DND-41 (cell line): ENCODE measurements around the gene KIF24.

Experiments
- ATAC-seq: fragments of 200-7000 bp; cut with Tn5 transposase; 3 replicates; pipeline ENCODE4 v1.9.1; 2021; ENCODE audit warnings: low read depth; ENCODE audit not compliant: insufficient read depth
- DNase-seq: peaks from one replicate; pipeline ENCODE4 v3.0.0-alpha.2; 2020
- H2AFZ ChIP-seq: 2 replicates; pipeline ENCODE4 v1.6.0; 2012; ENCODE audit warnings: low read depth, low read length
- H3K27ac ChIP-seq: 2 replicates; pipeline ENCODE4 v1.5.1; 2012; ENCODE audit warnings: low read length, inconsistent platforms
- H3K27me3 ChIP-seq: fragments of 200-600 bp; sonication (generic); 2 replicates; pipeline ENCODE4 v1.6.0; 2012; ENCODE audit warnings: low read length, mild to moderate bottlenecking, inconsistent platforms; ENCODE audit not compliant: insufficient read depth, poor library complexity
- H3K36me3 ChIP-seq: 2 replicates; pipeline ENCODE4 v1.5.1; 2012; ENCODE audit warnings: low read length, inconsistent platforms; ENCODE audit not compliant: insufficient read depth
- H3K4me1 ChIP-seq: 2 replicates; pipeline ENCODE4 v1.5.1; 2012; ENCODE audit warnings: mild to moderate bottlenecking, low read length; ENCODE audit not compliant: insufficient read depth
- H3K4me2 ChIP-seq: 2 replicates; pipeline ENCODE4 v1.6.0; 2012; ENCODE audit warnings: mild to moderate bottlenecking, moderate library complexity, low read length, inconsistent platforms; ENCODE audit not compliant: insufficient read depth
- H3K4me3 ChIP-seq, 2 experiments: fragments of 200-600 bp in 1 of 2; shearing (Covaris generic) in 1 of 2; 2 replicates each; pipeline ENCODE4 v1.5.1; 2012 to 2016; ENCODE audit warnings: inconsistent platforms in 2 of 2, low read length in 2 of 2, mild to moderate bottlenecking in 2 of 2, low read depth in 1 of 2, moderate library complexity in 1 of 2
- H3K79me2 ChIP-seq: 2 replicates; pipeline ENCODE4 v1.6.0; 2012; ENCODE audit warnings: low read length, inconsistent platforms; ENCODE audit not compliant: insufficient read depth
- H3K9ac ChIP-seq: 2 replicates; pipeline ENCODE4 v1.6.0; 2012; ENCODE audit warnings: low read depth, mild to moderate bottlenecking, inconsistent platforms, low read length, moderate library complexity
- H3K9me3 ChIP-seq: 2 replicates; pipeline ENCODE4 v1.5.1; 2012; ENCODE audit warnings: low read length, moderate library complexity, mild to moderate bottlenecking, inconsistent platforms; ENCODE audit not compliant: insufficient read depth, severe bottlenecking
- H4K20me1 ChIP-seq: 2 replicates; pipeline ENCODE4 v1.6.0; 2012; ENCODE audit warnings: low read length; ENCODE audit not compliant: insufficient read depth
- CTCF ChIP-seq: IDR thresholded peaks from 2 replicates; pipeline ENCODE4 v1.5.1; 2012; ENCODE audit warnings: borderline replicate concordance, low read length, moderate library complexity, mild to moderate bottlenecking; ENCODE audit not compliant: poor library complexity, severe bottlenecking; ENCODE audit errors: extremely low read depth
- EZH2 ChIP-seq: IDR thresholded peaks from 3 replicates; pipeline ENCODE4 v1.6.1; 2012; ENCODE audit warnings: borderline replicate concordance, low read depth, mild to moderate bottlenecking, moderate library complexity, low read length, inconsistent platforms; ENCODE audit not compliant: severe bottlenecking

The KIF24 gene

GRCh38 chr9:34376596-34377403 is 47.7 kb upstream of the KIF24 start, which contains the start of gene MYORG:
MYORG (minus strand) TSS chr9:34376898; CDS start chr9:34372943, 3,955 bp downstream.
- TF ChIP-seq CTCF (no peak), EZH2 (no peak)
- Histone ChIP-seq H3K27ac (no peak within 1 kb of the TSS), H4K20me1 (0 out of 2 replicates have a peak, but pooled peaks cover 7% of the 10 kb centered on the region), H3K4me3 (peak within 1 kb of the TSS; percentile 19 to 58; a peak in 3 of 4 replicates), H2AFZ (peak within 1 kb of the TSS; percentile 63), H3K27me3 (no peaks in the 10 kb centered on the region), H3K9ac (peak within 1 kb of the TSS; percentile 58), H3K36me3 (no peaks in the 10 kb centered on the region), H3K79me2 (no peaks in the 10 kb centered on the region), H3K4me1 (peaks cover 32% of the 10 kb centered on the region), H3K9me3 (no peaks in the 10 kb centered on the region), H3K4me2 (peak within 1 kb of the TSS; percentile 76)
- DNase-seq (peak; percentile 97), ATAC-seq (peak; percentile 92)

- H3K9me3 ChIP-seq, result no peaks in the 10 kb centered on the region
- peak overlapping the region; percentile 19 to 58; a peak in 3 of 4 replicates for H3K4me3 ChIP-seq
- 0 out of 2 replicates have a peak, but pooled peaks cover 7% of the 10 kb centered on the region for H4K20me1 ChIP-seq
- H3K27ac ChIP-seq, result no peak overlapping the region
- ATAC-seq, result no peak
- H3K27me3 ChIP-seq, result no peaks in the 10 kb centered on the region
- no peaks in the 10 kb centered on the region for H3K79me2 ChIP-seq
- peak overlapping the region; percentile 76 for H3K4me2 ChIP-seq
- no peaks in the 10 kb centered on the region for H3K36me3 ChIP-seq
- DNase-seq, result peak; percentile 33
- TF ChIP-seq EZH2 (no peak), CTCF (no peak)
- H3K4me1 ChIP-seq, result peaks cover 32% of the 10 kb centered on the region
- H3K9ac ChIP-seq, result peak overlapping the region; percentile 58
- peak overlapping the region; percentile 63 for H2AFZ ChIP-seq
These were observed 47.0 kb upstream of the KIF24 start for GRCh38 chr9:34375901-34376595.

- TF ChIP-seq CTCF (no peak), EZH2 (no peak)
- Histone ChIP-seq H3K9ac (no peak overlapping the region), H3K4me3 (no peak overlapping the region), H3K4me2 (no peak overlapping the region), H3K36me3 (no peaks in the 10 kb centered on the region), H3K27me3 (no peaks in the 10 kb centered on the region), H3K4me1 (peaks cover 32% of the 10 kb centered on the region), H2AFZ (no peak overlapping the region), H4K20me1 (0 out of 2 replicates have a peak, but pooled peaks cover 7% of the 10 kb centered on the region), H3K9me3 (no peaks in the 10 kb centered on the region), H3K27ac (no peak overlapping the region), H3K79me2 (no peaks in the 10 kb centered on the region)
- ATAC-seq, result no peak
- DNase-seq, result no peak
These were observed 46.0 kb upstream of the KIF24 start for GRCh38 chr9:34374905-34375552.
